Stimulated activated CD8-positive, alpha-beta memory T cell treated with anti-CD3 and anti-CD28 coated beads, Interleukin-12 subunit alpha, Interleukin-12 subunit beta, amount 100 ng/mL, for 24 hours (primary cell): ENCODE results near the gene PPARA.

Experiments used
- DNase-seq: peaks from one replicate; pipeline ENCODE4 v3.0.0-alpha.2; 2020; ENCODE audit errors: extremely low read depth

The PPARA gene

DNA sequence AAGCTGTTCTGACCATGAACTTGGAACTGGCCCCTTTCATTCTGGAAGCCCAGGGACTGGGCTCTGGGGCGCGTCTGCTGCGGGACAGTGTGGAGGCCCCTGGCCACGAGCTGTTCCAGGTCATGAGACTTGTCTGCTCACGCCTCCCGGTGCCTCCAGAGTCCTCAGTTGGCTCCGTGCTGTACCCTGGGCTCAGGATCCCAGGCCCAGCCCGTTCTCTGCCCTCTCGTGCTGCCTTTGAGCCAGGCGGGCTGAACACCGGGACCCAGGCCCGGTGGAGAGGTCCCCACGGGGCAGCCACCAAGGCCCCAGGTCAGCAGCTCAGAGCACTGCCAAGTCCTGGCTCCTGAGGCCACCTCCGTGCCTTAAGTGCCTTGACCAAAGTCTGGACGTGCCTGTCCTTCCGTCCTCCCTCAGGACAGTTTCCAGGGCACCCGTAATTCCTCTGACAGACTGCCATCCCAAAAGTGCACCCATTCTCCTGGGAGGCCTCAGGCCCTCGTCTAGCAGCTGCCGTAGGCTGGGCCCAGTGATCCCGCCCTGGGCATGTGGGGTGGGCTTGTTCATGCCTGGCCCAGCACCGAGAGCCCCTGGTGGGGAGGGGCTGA lies 36.3 kb upstream of the PPARA start:
- DNase-seq: no peak

DNA sequence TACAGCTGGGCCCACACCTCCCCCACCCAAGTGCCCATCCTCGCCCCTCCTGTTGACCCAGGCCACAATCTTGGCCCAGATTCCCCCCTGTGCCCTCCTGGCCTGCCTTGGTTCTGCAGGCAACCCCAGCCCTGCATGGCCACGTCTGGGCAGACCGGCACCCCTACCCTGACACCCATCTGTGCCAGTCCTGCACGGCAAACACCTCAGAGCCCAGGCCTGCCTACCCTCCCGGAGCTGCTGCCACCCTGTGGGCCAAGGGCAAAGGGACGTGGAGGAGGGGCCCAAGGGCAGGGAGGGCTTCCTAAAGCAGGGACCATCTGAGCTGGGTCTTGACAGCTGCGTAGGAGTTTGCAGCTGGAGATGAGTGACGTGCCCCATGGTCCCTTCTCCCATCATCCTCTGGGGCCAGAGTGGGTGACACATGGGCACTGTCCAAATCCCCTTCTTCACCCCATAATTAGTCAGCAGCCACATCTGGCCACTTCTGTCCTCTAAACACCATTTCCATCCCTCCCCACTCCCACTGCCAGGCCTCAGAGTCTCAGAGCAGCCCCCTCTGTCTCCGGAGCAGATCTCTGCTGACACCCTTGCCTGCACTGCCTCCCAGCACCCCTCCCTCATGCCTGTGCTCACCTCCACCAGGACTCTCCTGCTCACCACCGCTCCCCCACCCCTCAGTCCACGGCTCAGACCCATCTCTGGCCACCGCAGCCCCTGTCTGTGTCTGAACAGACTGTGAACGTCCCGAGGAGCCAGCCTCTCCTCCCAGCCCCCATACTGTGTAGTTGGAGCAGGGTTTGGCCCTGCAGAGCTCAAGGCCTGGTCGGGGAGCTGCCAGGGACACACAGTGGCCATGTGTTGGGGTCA lies 35.6 kb upstream of the PPARA start:
- no peak for DNase-seq

DNA sequence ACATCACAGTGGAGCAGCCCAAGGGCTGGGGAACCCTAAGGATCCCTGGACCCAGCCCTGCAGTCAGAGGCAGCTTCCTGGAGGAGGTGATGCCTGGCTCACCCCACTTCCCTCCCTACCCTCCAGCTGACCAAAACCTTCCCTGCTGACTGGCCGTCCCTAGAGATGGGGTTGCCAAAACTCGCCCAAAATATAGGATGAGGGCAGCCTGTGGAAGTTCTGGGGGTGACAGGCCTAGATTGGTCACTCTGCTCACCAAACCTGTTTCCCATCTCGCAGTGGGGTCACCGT lies 35.0 kb upstream of the PPARA start:
- no peak for DNase-seq

DNA sequence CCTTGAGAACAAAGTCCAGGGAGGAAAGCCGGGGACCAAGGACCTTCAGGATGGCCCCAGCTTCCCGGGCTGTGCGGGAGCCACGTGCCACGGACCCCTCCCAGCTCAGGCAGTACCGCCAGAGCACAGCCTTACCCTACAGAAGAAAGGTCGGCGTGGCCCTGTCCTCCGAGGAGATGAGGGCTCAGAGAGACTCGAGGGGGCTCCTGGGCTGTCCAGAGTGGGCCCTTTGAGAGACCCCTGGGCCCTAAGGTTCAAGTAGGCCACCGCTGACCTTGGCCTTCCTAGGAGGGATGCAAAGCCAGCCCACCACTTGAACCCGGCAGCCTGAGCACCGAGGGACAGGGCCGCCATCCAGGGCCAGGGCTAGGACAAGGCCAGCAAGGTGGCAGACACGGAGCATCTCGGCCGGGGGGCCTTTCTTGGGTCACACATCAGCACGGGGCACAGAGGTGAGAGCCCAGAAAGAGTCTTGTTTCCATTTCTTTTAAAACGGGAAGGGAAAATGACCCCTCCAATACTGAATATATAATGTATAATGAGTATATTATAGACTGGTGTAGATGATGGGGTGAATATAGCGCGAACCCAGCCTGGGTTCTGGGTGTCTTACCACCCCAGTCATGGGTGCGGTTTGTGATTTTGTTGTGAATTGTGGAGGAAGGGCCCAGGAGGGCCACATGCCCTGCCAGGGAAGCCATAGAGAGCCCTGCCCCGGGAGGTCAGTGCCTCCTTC lies 34.4 kb upstream of the PPARA start:
- DNase-seq: no peak

DNA sequence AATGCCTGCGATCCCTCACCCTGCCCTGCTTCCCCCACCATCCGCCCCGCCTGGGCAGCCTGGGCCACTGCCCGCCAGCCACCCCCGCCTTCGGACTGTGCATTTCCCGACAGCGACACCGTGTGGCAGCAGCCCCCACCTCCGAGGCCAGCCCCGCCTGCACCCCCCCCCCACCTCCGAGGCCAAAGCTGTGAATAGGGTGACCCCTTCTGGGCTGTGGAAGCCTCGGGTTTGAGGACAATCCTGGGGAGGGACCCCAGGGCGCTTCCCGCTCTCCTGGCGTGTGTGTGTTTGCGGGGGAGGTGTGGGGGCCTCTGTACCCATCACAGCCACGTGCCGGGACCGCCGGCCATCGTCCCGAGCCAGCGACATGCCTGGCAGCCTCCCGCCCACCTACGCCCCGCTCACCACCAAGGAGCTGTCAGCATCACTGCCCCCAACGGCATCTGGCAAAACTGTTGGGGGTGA lies 33.8 kb upstream of the PPARA start:
- DNase-seq: peak; percentile 47

DNA sequence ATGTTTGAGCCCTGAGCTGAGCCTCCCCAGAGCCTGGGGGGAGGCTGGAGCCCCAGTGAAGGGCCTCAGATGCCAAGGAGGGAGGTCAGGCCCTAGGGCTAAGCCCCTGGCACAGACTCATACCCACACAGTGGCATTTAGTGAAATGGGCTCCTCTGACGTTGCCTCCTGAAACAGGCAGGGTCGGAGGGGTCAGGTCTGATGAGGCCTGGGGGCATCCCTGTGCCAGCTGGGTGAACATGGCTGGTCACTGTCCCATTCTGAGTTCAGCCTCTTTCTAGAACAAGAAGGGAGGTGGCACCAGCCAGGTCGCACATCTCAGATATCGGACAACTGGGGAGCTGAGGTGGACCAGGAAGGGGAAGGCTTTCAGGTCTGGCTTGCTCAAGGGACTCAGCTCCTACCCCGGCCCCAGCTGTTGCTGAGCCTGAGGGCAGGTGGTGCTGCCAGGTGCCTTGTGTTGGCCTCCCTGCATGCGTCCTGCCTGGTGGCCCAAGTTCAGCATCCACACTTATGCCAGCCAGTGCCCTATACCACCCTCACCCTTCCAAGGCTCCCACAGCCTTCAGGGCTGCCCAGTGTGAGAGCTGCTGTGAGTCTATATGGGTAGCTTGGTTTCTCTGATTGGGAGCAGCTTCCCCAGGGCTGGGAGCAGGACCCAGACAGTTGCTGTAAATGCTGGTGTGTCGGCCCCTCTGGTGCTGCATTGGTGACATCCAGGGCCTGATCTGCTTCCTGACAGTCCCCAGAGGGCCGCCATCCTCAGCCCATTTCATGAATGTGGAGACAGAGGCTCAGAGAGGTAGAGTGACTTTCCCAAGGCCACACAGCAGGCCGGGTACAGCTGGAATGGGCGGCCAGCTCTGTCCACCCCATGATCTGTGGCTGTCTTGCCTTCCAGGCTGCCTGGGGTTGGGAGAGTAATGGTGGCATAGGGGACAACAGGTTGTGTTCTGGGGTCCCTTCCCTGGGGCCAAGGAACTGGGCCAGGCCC lies 32.8 kb upstream of the PPARA start:
- no peak for DNase-seq

DNA sequence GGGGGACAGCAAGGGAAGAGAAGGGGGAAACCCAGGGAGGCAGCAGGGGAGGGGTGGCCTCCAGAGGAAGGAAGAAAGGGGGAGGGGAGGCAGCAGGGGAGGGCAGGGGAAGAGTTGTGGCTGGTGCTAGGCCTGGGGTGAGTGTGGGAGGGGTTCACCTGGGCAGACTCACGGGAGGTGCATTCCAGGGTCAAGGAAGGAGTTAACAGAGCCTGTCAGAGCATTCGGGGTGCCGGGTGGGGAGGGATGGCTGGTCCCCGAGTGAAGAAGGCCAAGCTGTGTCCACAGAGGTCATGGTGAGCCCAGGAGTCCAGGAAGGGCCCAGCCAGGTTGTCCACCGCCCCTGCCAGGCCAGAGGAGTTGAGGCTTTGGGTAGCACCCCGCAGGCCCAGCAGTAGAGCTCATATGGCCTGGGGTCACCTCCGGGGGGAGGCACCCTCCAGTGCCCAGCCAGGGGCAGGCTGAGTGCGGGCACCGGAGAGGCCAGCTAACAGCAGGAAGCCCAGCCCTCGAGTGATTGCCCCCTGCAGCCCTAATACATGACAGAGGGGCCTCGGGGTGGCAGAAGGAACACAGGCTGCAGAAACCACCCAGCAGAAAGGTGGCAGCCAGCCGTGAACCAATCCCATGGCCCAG lies 31.1 kb upstream of the PPARA start:
- DNase-seq: no peak

DNA sequence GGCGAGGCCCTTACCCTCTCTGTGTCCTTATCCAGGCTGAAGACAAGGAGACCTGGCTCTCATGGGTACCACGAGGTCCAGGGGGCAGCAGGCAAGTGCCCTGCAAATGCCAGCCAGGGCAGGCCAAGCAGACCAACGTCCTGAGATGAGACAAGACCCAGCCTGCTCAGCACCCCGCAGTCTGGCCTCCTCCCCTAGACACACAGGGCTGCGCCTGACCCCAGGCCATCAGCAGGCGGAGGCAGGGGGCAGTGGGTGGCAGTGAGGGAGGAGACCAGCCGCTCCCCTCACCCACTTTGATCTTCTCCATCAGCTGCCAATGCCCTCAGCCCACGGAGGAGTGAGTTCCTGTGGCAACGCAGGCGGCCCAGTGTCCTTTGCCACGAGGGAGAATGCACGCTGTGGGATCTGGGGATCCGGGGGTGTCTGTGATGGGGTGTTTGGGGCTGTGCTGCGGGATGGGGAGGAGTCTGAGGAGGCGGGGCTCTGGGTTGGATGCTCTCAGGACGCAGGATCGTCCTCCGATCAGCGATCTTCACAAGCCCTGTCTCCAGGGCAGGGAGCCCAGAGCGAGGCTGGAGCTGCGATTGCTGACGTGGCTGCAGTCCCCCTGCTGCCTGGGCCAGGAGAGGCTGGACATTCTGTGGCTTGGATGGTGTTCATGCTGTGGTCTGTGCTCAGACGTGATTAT lies 30.5 kb upstream of the PPARA start:
- DNase-seq: no peak

DNA sequence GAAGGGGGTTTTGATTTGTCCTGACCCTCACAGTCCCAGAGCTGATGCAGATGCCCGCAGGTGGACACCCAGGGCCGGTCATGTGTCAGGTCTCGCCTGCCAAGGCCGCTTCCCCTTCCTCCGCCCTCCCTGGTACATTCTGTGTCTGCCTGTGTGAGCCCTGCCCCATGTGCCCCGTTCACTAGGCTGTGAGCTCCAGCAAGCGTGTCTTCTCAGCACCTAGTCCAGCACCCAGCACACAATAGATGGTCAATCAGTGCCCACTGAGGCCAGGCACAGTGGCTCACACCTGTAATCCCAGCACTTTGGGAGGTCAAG lies 29.9 kb upstream of the PPARA start:
- DNase-seq: no peak

DNA sequence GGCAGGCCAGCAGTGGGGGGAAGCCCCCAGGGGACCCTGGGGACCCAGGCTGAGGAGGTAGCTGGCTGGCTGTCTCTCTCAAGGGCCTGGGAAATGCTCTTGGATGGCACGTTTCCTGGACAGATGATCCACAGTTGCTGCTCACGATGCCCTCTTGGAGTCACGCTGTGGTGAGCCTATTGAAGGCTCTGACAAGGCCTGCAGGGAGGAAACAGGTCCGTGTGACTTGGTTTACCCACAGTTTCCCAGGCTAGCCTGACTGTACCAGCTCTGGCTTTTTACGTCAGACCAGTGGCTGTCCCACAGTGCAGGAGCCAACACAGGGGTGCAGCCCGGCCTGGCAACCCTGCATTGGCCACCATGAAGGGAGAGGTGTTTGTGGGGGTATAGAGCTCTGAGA lies 29.2 kb upstream of the PPARA start:
- no peak for DNase-seq

DNA sequence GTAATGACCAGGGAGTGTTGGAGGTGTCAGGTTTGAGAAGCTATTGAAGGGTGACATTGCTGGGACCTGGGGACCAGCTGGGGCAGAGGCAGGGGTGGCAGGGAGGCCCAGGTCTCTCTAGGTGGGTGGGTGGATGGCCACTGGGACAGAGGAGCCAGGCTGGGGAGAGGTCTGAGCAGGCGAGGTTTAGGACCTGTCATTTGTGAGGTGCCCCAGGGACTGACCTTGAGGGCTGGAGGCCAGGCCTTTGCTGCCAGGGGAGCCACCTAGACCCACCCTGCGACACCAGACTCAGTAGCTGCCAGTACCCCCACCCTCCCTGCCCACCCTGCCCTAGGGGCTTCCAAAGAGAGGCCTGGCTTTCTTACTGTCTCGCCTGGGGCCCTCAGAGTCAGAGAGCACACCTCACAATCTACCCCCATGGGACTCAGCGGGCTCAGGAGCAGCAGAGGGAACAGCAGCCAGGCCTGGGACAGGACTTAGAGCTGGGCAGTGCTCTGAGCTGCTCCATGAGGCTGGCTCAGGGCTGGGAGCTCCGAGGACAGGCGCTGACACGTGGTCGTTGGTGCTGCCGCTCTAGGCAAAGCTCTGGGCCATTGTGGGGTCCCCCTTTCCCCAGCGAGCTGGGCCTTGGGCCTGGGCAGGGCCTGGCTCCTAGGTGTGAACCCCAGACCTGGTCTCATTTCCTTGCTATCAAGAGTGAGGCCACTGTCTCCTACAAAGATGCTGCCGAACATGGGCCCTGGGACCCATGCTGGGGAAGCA lies 28.6 kb upstream of the PPARA start:
- DNase-seq: no peak

DNA sequence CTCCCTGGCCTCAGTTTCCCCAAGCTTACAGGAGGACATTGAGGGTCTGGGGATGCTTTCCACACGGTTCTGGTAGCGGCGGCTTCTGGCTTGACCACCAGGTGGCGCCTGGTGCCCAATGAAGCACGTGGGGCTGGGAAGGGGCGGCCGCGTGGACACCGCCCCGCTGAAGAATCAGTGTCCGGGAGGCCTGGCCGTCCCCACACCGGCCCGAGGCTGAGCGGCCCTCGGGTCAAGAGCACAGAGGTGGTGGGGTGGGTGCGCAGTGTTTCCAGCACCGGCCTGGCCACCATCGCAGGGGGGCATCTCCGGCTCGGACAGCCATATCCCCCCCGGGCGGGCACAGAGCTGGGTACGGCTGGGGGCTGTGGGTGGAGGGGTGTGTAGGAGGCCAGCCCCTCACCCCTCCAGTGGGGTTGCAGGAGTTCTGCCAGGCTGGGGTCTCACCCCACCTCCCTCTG lies 27.8 kb upstream of the PPARA start:
- peak; percentile 45 for DNase-seq

DNA sequence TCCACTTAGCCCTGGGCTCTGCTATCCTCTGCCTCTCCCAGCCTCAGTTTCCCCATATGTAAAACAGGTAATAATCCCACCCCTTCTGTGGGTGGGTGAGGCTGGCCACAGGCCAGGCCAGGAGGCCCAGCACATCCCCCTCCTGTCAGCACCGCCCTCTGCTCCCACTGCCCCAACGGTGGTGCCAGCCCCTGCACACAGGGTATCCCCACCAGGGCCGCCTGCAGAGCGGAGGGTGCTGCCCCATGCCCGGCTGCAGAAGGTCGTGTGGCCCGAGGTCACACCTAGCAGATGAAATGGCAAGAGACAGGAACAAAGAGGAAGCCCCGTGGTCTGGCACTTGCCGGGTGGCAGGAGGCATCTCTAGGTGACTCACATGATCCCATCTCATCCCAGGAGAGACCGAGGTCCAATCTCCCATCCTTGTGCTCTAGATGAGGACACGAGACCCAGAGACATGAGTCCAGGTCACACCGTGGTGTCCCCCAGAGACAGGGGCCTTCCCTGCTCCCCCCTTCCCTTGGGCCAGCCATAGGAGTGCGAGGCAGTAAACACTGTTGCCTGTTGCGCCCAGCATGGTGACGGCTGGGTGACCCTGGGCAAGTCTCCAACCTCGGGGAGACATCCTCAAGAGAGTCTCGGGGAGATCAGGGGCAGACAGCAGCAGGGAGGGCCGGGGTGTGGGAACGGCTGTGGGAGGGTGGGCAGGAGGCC lies 27.2 kb upstream of the PPARA start:
- no peak for DNase-seq

DNA sequence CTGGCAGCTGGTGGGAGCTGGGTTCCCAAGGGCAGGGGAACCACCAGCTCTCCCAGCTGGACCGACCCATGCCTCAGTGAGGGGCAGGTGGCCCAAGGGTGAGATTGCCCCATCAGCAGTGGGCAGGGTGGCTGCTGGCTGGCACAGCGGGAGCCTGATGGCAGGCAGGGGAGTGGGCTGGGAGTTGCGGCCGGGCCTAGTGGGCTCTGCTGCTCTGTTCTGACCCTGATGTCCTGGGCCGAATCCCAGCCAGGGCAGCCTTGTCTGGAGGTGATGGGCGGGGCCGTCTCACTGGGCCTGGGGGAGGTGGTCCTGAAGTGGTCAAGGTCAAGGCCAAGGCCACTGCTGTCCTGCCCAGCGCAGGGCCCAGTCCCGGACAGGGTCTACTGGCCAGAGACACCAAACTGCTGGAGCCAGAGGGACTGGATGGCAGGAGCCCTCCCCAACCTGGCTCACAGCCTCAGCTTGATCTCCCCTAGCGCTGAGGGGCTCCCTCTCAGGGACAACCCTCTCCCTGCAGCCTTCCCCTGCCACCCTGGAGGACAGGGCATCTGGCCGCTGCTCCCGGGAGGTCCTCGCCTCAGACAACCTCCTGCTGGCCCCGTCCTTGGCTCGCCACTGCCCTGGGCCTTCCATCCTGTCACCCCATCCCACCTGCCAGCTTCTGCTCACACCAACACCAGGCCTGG lies 26.5 kb upstream of the PPARA start:
- no peak for DNase-seq

DNA sequence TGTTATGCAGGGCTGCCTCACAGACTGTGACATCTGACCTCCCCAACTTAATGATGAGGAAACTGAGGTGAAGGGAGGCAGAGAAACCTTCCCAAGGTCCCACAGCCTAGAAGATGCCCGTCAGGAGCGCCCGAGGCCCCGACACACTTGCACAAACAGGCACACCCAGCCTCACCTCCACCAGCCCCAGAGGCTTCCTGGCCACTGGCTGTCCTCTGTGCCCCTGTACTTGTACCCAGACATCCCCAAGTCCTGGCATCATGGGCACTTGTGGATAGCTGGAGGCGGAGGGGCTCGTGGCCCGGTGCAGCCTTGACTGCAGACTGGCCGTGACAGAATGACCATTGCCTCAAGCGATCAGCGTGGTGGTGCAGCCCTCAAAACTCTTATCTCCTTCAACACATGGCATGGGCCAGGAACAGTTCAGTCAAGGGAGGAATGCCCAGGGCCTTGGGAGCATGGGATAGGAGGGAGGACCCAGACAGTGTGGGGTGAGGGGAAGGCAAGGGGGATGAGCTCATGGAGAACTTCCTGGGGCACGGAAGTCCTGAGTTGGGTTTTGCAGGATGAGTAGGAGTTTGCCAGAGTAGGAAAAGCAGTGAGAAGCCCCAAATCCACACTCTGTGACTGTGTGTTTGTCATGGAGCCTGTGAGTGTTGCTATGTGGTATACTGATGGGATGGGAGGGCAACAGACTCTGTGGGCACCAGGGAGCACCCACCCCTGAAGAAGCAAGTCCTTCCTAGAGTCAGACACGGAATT lies 25.8 kb upstream of the PPARA start:
- DNase-seq: no peak

DNA sequence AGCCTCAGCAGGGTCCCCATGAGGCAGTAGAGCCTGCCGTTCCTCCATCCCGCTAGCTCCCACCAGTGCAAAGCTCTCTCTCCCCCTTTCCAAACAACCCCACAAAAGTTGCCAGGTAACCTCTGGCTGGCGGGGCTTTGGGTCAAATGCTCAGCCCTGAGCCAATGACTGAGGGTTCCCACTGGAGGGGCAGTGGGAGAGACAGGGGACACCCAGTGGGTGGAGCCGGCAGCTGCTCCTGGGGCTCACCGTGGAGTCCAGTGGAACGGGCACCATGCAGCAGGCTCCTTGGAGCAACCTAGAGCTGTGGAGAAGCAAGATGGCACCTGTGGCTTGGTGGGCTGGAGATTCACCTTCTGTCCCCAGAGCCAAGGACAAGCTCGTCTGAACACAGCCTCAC lies 25.0 kb upstream of the PPARA start:
- DNase-seq: no peak

DNA sequence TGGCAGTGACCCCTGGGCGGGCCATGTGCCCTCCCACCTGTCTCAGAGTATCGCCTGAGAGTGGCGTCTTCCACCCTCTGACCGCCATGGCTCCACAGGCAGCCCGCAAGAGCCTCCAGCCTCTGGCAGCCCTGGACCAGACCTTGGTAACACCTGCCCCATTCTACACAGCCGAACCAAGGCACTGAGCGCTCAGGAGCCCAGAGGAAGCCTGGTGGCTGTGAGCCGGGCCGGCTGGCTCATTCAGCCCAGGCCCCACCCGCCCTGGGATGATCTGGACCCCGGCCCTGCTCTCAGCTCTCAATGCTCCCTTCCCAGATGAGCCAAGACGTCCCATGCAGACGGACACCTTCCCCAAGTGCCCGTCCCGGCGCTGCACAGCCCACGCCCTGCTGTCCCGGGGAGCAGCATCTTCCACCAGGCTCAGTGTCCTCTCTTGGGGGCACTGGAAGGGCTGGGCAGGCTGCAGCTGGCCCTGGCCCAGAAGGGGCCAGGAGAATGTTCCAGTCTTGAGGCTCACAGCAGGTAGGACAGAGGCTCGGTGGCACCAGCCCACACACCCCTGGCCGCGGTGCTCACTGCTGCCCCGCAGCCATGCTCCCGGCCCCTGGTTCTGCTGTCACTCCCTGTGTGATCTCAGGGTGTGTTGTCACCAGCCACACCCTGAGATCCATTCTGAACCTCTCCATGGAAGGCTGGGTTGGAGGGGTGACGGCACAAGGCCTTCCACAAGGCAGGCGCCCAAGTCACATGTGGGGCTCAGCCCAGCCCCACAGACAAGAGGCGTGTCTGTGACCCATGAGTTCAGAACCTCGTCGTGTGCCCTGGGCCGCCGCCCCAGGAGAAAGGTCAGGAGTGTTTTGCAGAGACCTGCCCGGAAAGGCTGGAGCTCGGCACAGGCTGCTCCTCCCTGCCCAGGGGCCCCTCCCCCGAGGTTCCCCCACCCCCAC lies 24.2 kb upstream of the PPARA start:
- DNase-seq: no peak
